ENCODE results near the gene MFAP3.

- TF ChIP-seq CTCF (IDR thresholded peaks at IDR 0.05) (no peak), POLR2A (IDR thresholded peaks at IDR 0.05) (no peak), EP300 (IDR thresholded peaks at IDR 0.05; ENCODE audit: low read depth) (no peak), POLR2AphosphoS5 (IDR thresholded peaks at IDR 0.05) (peak; percentile 25 to 62 (median 60))
These were observed 36.7 kb upstream of the MFAP3 start for GRCh38 chr5:154002093-154002492.

Measured in transverse colon (tissue), 4 donors.